Neural crest cell (in vitro differentiated cells): ENCODE results near the gene PLXNA3. TPM values are rescaled to one million over a fixed set of nuclear protein-coding genes. Genes with fewer than 3 reads are reported as not detected.

Experiments
- DNase-seq: peaks from one replicate; pipeline ENCODE4 v3.0.0; 2021; ENCODE audit warnings: low read depth, mixed read lengths, low spot score
- H3K27ac Mint-ChIP-seq: one replicate; pipeline ENCODE4 v1.8.0; 2021; ENCODE audit warnings: mild to moderate bottlenecking, mixed read lengths; ENCODE audit not compliant: unreplicated experiment
- H3K27me3 Mint-ChIP-seq: 2 replicates; pipeline ENCODE4 v1.8.0; 2021; ENCODE audit warnings: low read depth, mild to moderate bottlenecking, mixed read lengths
- H3K36me3 Mint-ChIP-seq: 2 replicates; pipeline ENCODE4 v1.8.0; 2021; ENCODE audit warnings: low read depth, mild to moderate bottlenecking, mixed read lengths
- H3K4me1 Mint-ChIP-seq: 2 replicates; pipeline ENCODE4 v1.8.0; 2021; ENCODE audit warnings: mixed read lengths
- H3K4me3 Mint-ChIP-seq: one replicate; pipeline ENCODE4 v1.8.0; 2021; ENCODE audit warnings: mild to moderate bottlenecking, mixed read lengths
- H3K9me3 Mint-ChIP-seq: 2 replicates; pipeline ENCODE4 v1.8.0; 2021; ENCODE audit warnings: mixed read lengths
- total RNA-seq: library from RNA; stranded (reverse); gene quantifications from 2 replicates; pipeline ENCODE4 v1.2.1, GENCODE V29; 2021
- TF ChIP-seq, protein P1 (sequence below): fragments of 200-600 bp; sonication (generic); conservative IDR thresholded peaks from 2 replicates; pipeline ENCODE4 v1.5.0; 2021; ENCODE audit warnings: antibody characterized with exemption, mild to moderate bottlenecking

PLXNA3 gene
- total RNA-seq, 1 donor from 2014 or later: 75.1 TPM

- Mint-ChIP-seq H3K27ac (no peak overlapping the region), H3K9me3 (no peaks in the 10 kb centered on the region), H3K27me3 (no peaks in the 10 kb centered on the region), H3K4me3 (no peak overlapping the region), H3K4me1 (no peaks in the 10 kb centered on the region), H3K36me3 (no peaks in the 10 kb centered on the region)
- DNase-seq: no peak
- TF ChIP-seq, protein P1, sequence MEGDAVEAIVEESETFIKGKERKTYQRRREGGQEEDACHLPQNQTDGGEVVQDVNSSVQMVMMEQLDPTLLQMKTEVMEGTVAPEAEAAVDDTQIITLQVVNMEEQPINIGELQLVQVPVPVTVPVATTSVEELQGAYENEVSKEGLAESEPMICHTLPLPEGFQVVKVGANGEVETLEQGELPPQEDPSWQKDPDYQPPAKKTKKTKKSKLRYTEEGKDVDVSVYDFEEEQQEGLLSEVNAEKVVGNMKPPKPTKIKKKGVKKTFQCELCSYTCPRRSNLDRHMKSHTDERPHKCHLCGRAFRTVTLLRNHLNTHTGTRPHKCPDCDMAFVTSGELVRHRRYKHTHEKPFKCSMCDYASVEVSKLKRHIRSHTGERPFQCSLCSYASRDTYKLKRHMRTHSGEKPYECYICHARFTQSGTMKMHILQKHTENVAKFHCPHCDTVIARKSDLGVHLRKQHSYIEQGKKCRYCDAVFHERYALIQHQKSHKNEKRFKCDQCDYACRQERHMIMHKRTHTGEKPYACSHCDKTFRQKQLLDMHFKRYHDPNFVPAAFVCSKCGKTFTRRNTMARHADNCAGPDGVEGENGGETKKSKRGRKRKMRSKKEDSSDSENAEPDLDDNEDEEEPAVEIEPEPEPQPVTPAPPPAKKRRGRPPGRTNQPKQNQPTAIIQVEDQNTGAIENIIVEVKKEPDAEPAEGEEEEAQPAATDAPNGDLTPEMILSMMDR: no peak
Observed at GRCh38 chrX:154467556-154467955, 9.5 kb downstream of the PLXNA3 start.

DNA sequence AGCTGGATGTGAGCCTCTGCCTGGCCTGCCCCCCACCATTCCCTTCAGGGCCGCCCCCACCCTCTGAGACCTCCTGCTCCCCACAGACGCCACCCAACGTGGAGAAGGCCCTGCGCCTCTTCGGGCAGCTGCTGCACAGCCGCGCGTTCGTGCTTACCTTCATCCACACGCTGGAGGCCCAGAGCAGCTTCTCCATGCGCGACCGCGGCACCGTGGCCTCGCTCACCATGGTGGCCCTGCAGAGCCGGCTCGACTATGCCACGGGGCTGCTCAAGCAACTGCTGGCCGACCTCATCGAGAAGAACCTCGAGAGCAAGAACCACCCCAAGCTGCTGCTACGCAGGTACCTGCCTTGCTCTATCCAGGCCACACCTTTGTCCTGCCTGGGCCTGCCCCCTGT, 10.1 kb downstream of the PLXNA3 start:
- no peaks in the 10 kb centered on the region for H3K4me1 Mint-ChIP-seq
- H3K27me3 Mint-ChIP-seq: no peaks in the 10 kb centered on the region
- no peak for DNase-seq
- TF ChIP-seq, protein P1: no peak
- H3K9me3 Mint-ChIP-seq: no peaks in the 10 kb centered on the region
- H3K27ac Mint-ChIP-seq: no peak overlapping the region
- H3K4me3 Mint-ChIP-seq: no peak overlapping the region
- H3K36me3 Mint-ChIP-seq: peaks cover under 1% of the 10 kb centered on the region

- TF ChIP-seq, protein P1: no peak
- H3K36me3 Mint-ChIP-seq: peaks cover 3% of the 10 kb centered on the region
- no peak overlapping the region for H3K4me3 Mint-ChIP-seq
- no peaks in the 10 kb centered on the region for H3K27me3 Mint-ChIP-seq
- H3K27ac Mint-ChIP-seq: no peak overlapping the region
- no peaks in the 10 kb centered on the region for H3K9me3 Mint-ChIP-seq
- no peaks in the 10 kb centered on the region for H3K4me1 Mint-ChIP-seq
- DNase-seq: no peak
Observed at GRCh38 chrX:154469114-154469513, 11.0 kb downstream of the PLXNA3 start.

DNA sequence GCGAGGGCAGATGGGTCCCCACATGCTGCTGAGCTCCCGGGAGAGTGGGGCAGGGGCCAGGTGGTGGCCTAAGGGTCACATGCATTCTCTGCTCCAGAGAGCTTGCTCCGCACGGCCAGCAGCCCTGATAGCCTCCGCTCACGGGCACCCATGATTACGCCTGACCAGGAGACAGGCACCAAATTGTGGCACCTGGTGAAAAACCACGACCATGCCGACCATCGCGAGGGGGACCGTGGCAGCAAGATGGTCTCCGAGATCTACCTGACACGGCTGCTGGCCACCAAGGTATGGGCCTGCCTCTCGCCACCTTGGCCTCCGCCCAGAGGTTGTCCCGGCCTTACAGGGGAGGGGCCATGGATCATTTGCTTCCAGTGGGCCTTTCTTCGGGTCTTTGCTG, 11.8 kb downstream of the PLXNA3 start:
- Mint-ChIP-seq H3K4me3 (no peak overlapping the region), H3K36me3 (peaks cover 3% of the 10 kb centered on the region), H3K27me3 (no peaks in the 10 kb centered on the region), H3K27ac (no peak overlapping the region), H3K9me3 (no peaks in the 10 kb centered on the region), H3K4me1 (no peaks in the 10 kb centered on the region)
- TF ChIP-seq, protein P1: no peak
- DNase-seq: no peak

- Mint-ChIP-seq H3K27ac (no peak overlapping the region), H3K27me3 (no peaks in the 10 kb centered on the region), H3K4me3 (no peak overlapping the region), H3K4me1 (no peaks in the 10 kb centered on the region), H3K36me3 (peaks cover 3% of the 10 kb centered on the region), H3K9me3 (no peaks in the 10 kb centered on the region)
- no peak for DNase-seq
- TF ChIP-seq, protein P1: no peak
Observed at GRCh38 chrX:154470434-154470833, 12.4 kb downstream of the PLXNA3 start.
